HCT116 (cell line): Measurements from ENCODE around the gene GPRC5A. TPM values are rescaled to one million over a fixed set of nuclear protein-coding genes. Genes with fewer than 3 reads are reported as not detected.
A peak's percentile ranks its signal among the peaks of the same experiment; 100 is the strongest.

Experiments
- ATAC-seq: fragments of 200-7000 bp; cut with Tn5 transposase; 2 replicates; pipeline ENCODE4 v1.9.1; 2020; ENCODE audit warnings: mild to moderate bottlenecking, moderate library complexity
- Bru-seq: library from RNA; stranded (reverse); fragments of 400-500 nt; gene quantifications from one replicate; lab custom pipeline; 2021; lab: Mats Ljungman, UMichigan
- BruChase-seq, 2 experiments: library from RNA; stranded (reverse); fragments of 400-500 nt; gene quantifications; one replicate each; lab custom pipeline; 2021; lab: Mats Ljungman, UMichigan
- BruUV-seq: library from RNA; stranded (reverse); fragments of 400-500 nt; replicated peaks from 2 replicates; lab custom pipeline; 2021; lab: Mats Ljungman, UMichigan
- CTCF ChIA-PET: fragments of 300-600 bp; sonication (Branson Sonifier 250); formaldehyde crosslinking; loops from one replicate; lab custom pipeline; 2021; ENCODE audit warnings: antibody characterized with exemption; lab: Charles Lee
- POLR2A ChIA-PET: fragments of 300-600, 350-600 bp; sonication (Branson Sonifier 250); formaldehyde crosslinking; loops from one replicate; lab custom pipeline; 2021; ENCODE audit warnings: antibody characterized with exemption; lab: Charles Lee
- RAD21 ChIA-PET, 2 experiments: fragments of 300-600 bp; sonication (Branson Sonifier 250); formaldehyde crosslinking; loops; one replicate each; lab custom pipeline; 2023; ENCODE audit warnings: low total read pairs in 2 of 2; ENCODE audit not compliant: uncharacterized antibody in 2 of 2, unreplicated experiment in 2 of 2, low non-redundant PET in 1 of 2; lab: Charles Lee
- DNase-seq: peaks from one replicate; pipeline ENCODE4 v3.0.0-alpha.2; 2010; ENCODE audit warnings: low read depth, low spot score
- H2AFZ ChIP-seq: fragments of 200-600 bp; shearing (Covaris generic), sonication (generic); 2 replicates; pipeline ENCODE4 v1.6.1; 2017; ENCODE audit warnings: low read depth, mixed run types, mixed read lengths, antibody characterized with exemption, low read length; ENCODE audit not compliant: poor library complexity, severe bottlenecking
- H3K27ac ChIP-seq: 2 replicates; pipeline ENCODE4 v1.5.1; 2012; ENCODE audit warnings: low read depth, low read length
- H3K27me3 ChIP-seq: fragments of 200-600 bp; sonication (generic); 2 replicates; pipeline ENCODE4 v1.6.1; 2016; ENCODE audit warnings: mixed run types, low read length, mixed read lengths; ENCODE audit not compliant: insufficient read depth
- H3K36me3 ChIP-seq, 2 experiments: fragments of 200-500 bp in 1 of 2; fragments of 200-600 bp in 1 of 2; sonication (Bioruptor generic) in 1 of 2; sonication (generic) in 1 of 2; 2 replicates each; pipeline versions ENCODE4 v1.5.1 to v1.6.1; 2014 to 2016; ENCODE audit warnings: low read length in 2 of 2, inconsistent platforms in 1 of 2, mixed read lengths in 1 of 2, mixed run types in 1 of 2; ENCODE audit not compliant: insufficient read depth in 2 of 2, control insufficient read depth in 1 of 2
- H3K4me1 ChIP-seq, 2 experiments: fragments of 200-600 bp in 1 of 2; sonication (generic) in 1 of 2; 2 replicates each; pipeline versions ENCODE4 v1.5.1 to v1.6.1; 2012 to 2017; ENCODE audit warnings: low read length in 2 of 2, inconsistent platforms in 1 of 2, mild to moderate bottlenecking in 1 of 2, mixed read lengths in 1 of 2, mixed run types in 1 of 2, moderate library complexity in 1 of 2; ENCODE audit not compliant: insufficient read depth in 2 of 2, control insufficient read depth in 1 of 2
- H3K4me2 ChIP-seq: fragments of 200-600 bp; sonication (generic); 2 replicates; pipeline ENCODE4 v1.6.1; 2017; ENCODE audit warnings: mixed run types, low read length, mixed read lengths
- H3K4me3 ChIP-seq, 2 experiments: fragments of 200-600 bp in 1 of 2; sonication (generic) in 1 of 2; replicated peaks in 1 of 2; 2 replicates each; pipeline ENCODE4 v1.5.1; 2011 to 2016; ENCODE audit warnings: low read length in 2 of 2, control low read depth in 1 of 2, low read depth in 1 of 2, mild to moderate bottlenecking in 1 of 2, mixed read lengths in 1 of 2, mixed run types in 1 of 2
- H3K79me2 ChIP-seq: fragments of 200-600 bp; sonication (generic); 2 replicates; pipeline ENCODE4 v1.6.1; 2017; ENCODE audit warnings: mild to moderate bottlenecking, mixed run types, low read length, moderate library complexity, mixed read lengths; ENCODE audit not compliant: insufficient read depth
- H3K9ac ChIP-seq: fragments of 200-600 bp; sonication (generic); 2 replicates; pipeline ENCODE4 v1.6.1; 2016; ENCODE audit warnings: low read length, mixed read lengths
- H3K9me2 ChIP-seq: fragments of 200-600 bp; sonication (generic), shearing (Covaris generic); 2 replicates; pipeline ENCODE4 v1.6.1; 2017; ENCODE audit warnings: mixed run types, mild to moderate bottlenecking, moderate library complexity; ENCODE audit not compliant: insufficient read depth
- H3K9me3 ChIP-seq, 2 experiments: fragments of 200-500 bp in 1 of 2; fragments of 200-600 bp in 1 of 2; sonication (Bioruptor generic) in 1 of 2; sonication (generic) in 1 of 2; 2 replicates each; pipeline ENCODE4 v1.6.1; 2014 to 2017; ENCODE audit warnings: low read length in 2 of 2, mixed read lengths in 2 of 2, inconsistent platforms in 1 of 2, low read depth in 1 of 2, mild to moderate bottlenecking in 1 of 2, mixed run types in 1 of 2, moderate library complexity in 1 of 2; ENCODE audit not compliant: control insufficient read depth in 1 of 2, insufficient read depth in 1 of 2
- H4K20me1 ChIP-seq: fragments of 200-600 bp; sonication (generic), shearing (Covaris generic); 2 replicates; pipeline ENCODE4 v1.6.1; 2017; ENCODE audit warnings: mixed run types, mild to moderate bottlenecking, moderate library complexity; ENCODE audit not compliant: insufficient read depth
- CBX3 ChIP-seq: IDR thresholded peaks from 2 replicates; pipeline ENCODE4 v1.6.1; 2012; ENCODE audit warnings: low read depth
- CEBPB ChIP-seq: IDR thresholded peaks from 2 replicates; pipeline ENCODE4 v1.6.1; 2012; ENCODE audit warnings: low read depth
- CTCF ChIP-seq, 3 experiments: fragments of 200-600 bp in 1 of 3; sonication (generic) in 1 of 3; IDR thresholded peaks in 2 of 3; conservative IDR thresholded peaks in 1 of 3; 2 replicates each; pipeline ENCODE4 v1.5.1; 2012 to 2017; ENCODE audit warnings: low read depth in 2 of 3, low read length in 2 of 3, antibody characterized with exemption in 1 of 3, borderline replicate concordance in 1 of 3, control low read depth in 1 of 3, mild to moderate bottlenecking in 1 of 3, mixed read lengths in 1 of 3, mixed run types in 1 of 3, moderate library complexity in 1 of 3; ENCODE audit not compliant: insufficient read depth in 1 of 3
- EGR1 ChIP-seq: IDR thresholded peaks from 2 replicates; pipeline ENCODE4 v1.6.1; 2012; ENCODE audit warnings: low read depth
- ELF1 ChIP-seq: IDR thresholded peaks from 2 replicates; pipeline ENCODE4 v1.6.1; 2012; ENCODE audit warnings: low read depth, borderline replicate concordance
- EZH2 ChIP-seq: fragments of 200-600 bp; sonication (generic); IDR thresholded peaks from 2 replicates; pipeline ENCODE4 v1.6.1; 2017; ENCODE audit warnings: antibody characterized with exemption, mixed run types
- EZH2phosphoT487 ChIP-seq: fragments of 200-600 bp; IDR thresholded peaks from 2 replicates; pipeline ENCODE4 v1.6.1; 2018; ENCODE audit warnings: antibody characterized with exemption, borderline replicate concordance
- FOSL1 ChIP-seq: IDR thresholded peaks from 2 replicates; pipeline ENCODE4 v1.6.1; 2012; ENCODE audit warnings: low read depth
- JUND ChIP-seq: IDR thresholded peaks from 2 replicates; pipeline ENCODE4 v1.6.1; 2012
- MAX ChIP-seq: IDR thresholded peaks from 2 replicates; pipeline ENCODE4 v1.6.1; 2012
- POLR2A ChIP-seq: IDR thresholded peaks from 2 replicates; pipeline ENCODE4 v1.7.0; 2011; ENCODE audit warnings: borderline replicate concordance; ENCODE audit not compliant: insufficient read depth, insufficient read length; ENCODE audit errors: extremely low read depth
- RAD21 ChIP-seq: IDR thresholded peaks from 2 replicates; pipeline ENCODE4 v1.6.1; 2012; ENCODE audit warnings: low read depth, mild to moderate bottlenecking
- REST ChIP-seq: IDR thresholded peaks from 2 replicates; pipeline ENCODE4 v1.6.1; 2012; ENCODE audit warnings: low read depth
- SIN3A ChIP-seq: IDR thresholded peaks from 2 replicates; pipeline ENCODE4 v1.6.1; 2012; ENCODE audit warnings: low read depth
- SP1 ChIP-seq: IDR thresholded peaks from 2 replicates; pipeline ENCODE4 v1.6.1; 2012; ENCODE audit warnings: low read depth
- TCF7L2 ChIP-seq: IDR thresholded peaks from 2 replicates; pipeline ENCODE4 v1.7.0; 2011; ENCODE audit warnings: borderline replicate concordance, inconsistent platforms; ENCODE audit not compliant: insufficient read depth, insufficient read length; ENCODE audit errors: extremely low read depth
- ZFX ChIP-seq: fragments of 450-650 bp; IDR thresholded peaks from 2 replicates; pipeline ENCODE4 v1.6.1; 2017
- ZNF274 ChIP-seq: fragments of 200-500 bp; sonication (Bioruptor generic); IDR thresholded peaks from 2 replicates; pipeline ENCODE4 v1.6.1; 2014; ENCODE audit warnings: mild to moderate bottlenecking, low read depth, low read length, inconsistent platforms
- intact Hi-C: fragments of 100-400 bp; cut with micrococcal nuclease; formaldehyde crosslinking; loops from 2 replicates; pipeline ENCODE4 v1.10.0; 2022
- long read RNA-seq: library from polyadenylated mRNA; unstranded; transcript quantifications from one replicate; pipeline ENCODE4 v2.0.0, GENCODE V29; 2021; ENCODE audit not compliant: unreplicated experiment
- polyA plus RNA-seq: library from polyadenylated mRNA; unstranded; fragments of >200 nt; gene quantifications from 2 replicates; pipeline ENCODE4 v1.2.1, GENCODE V29; 2012; ENCODE audit warnings: missing spikeins
- total RNA-seq: library from RNA; stranded (reverse); gene quantifications from one replicate; pipeline ENCODE4 v1.2.1, GENCODE V29; 2021; ENCODE audit not compliant: unreplicated experiment

Gene GPRC5A
- 305 TPM for total RNA-seq
- 200 and 379 TPM in 2 replicates for polyA plus RNA-seq
- percentile 99 among the genes with signal in this experiment for Bru-seq, nascent RNA
- BruChase-seq, experiment 1, labeled RNA remaining after a 6-hour chase: percentile 95 among the genes with signal in this experiment
- BruChase-seq, experiment 2, labeled RNA remaining after a 2-hour chase: percentile 99 among the genes with signal in this experiment
- long read RNA-seq, full-length matches to known transcripts: 189 of 263 reads
- long read RNA-seq, partial matches to known transcripts: 34 of 263 reads
- long read RNA-seq, other reads (novel, unspliced or antisense): 40 of 263 reads

GRCh38 chr12:12891080-12891880 lies at the start of gene GPRC5A:
Gene GPRC5A (plus strand): TSS chr12:12891562. CDS start chr12:12908250, 16,688 bp downstream.
- H3K9ac ChIP-seq: peak within 1 kb of the TSS; percentile 89
- BruUV-seq: no TSS peak
- no peak for TF ChIP-seq REST
- no peak for TF ChIP-seq CEBPB
- no peak for TF ChIP-seq MAX
- no peak for TF ChIP-seq ELF1
- TF ChIP-seq ZFX: no peak; the same call in 1 of the 2 replicates
- no peak for TF ChIP-seq ZNF274
- TF ChIP-seq CTCF (IDR thresholded peaks at IDR 0.05 in 2 of 3, conservative IDR thresholded peaks at IDR 0.05 in 1 of 3; ENCODE audit: borderline replicate concordance in 1 of 3, insufficient read depth in 1 of 3, low read depth in 2 of 3, low read length in 2 of 3): peak in 2 of 3 experiments; percentile 9 to 12; a peak in 1 of 6 replicates
- no peak for TF ChIP-seq EZH2
- no peak for TF ChIP-seq JUND
- TF ChIP-seq EGR1: no peak
- TF ChIP-seq EZH2phosphoT487: no peak
- no peak for TF ChIP-seq FOSL1
- peak; percentile 24 for TF ChIP-seq POLR2A
- TF ChIP-seq TCF7L2: peak; percentile 44
- no peak for TF ChIP-seq SP1
- TF ChIP-seq CBX3: no peak
- TF ChIP-seq RAD21: no peak
- no peak for TF ChIP-seq SIN3A

More at GRCh38 chr12:12891080-12891880, at the start of gene GPRC5A:
- H3K27me3 ChIP-seq: no peaks in the 10 kb centered on the region
- H3K27ac ChIP-seq: peak within 1 kb of the TSS; percentile 93
- ChIA-PET CTCF (interaction anchor here (0.8 to 3.7 kb wide), 5 partner anchors 19 to 102 kb away, joined by 3 to 29 read pairs (median 3); no protein-coding TSS in a partner anchor), POLR2A (interaction anchor here (0.5 to 3.9 kb wide), 25 partner anchors 9 to 1261 kb away, joined by 3 to 66 read pairs (median 5); no protein-coding TSS in a partner anchor), RAD21 (interaction anchor here (0.6 to 2.0 kb wide), 4 partner anchors 19 to 79 kb away, joined by 3 to 12 read pairs (median 7); partner anchors contain the start of gene DDX47 (in 1 of the 2))
- peaks cover 52% of the 10 kb centered on the region for H3K79me2 ChIP-seq
- H3K9me3 ChIP-seq: no peaks in the 10 kb centered on the region
- H2AFZ ChIP-seq: no peak within 1 kb of the TSS
- no peaks in the 10 kb centered on the region for H3K9me2 ChIP-seq
- H3K4me3 ChIP-seq: peak within 1 kb of the TSS; percentile 59 to 91
- peaks cover 0 to 19% of the 10 kb centered on the region in 2 experiments; a peak in 1 of 4 replicates for H3K36me3 ChIP-seq
- 0 out of 2 replicates have a peak, but pooled peaks cover 5% of the 10 kb centered on the region for H4K20me1 ChIP-seq
- DNase-seq: peak; percentile 96
- H3K4me1 ChIP-seq: peaks cover 56 to 90% of the 10 kb centered on the region in 2 experiments
- peak; percentile 80 for ATAC-seq
- intact Hi-C loops: loop anchor here (1.0 to 10.0 kb wide), 6 partner anchors 19 to 166 kb away; partner anchors contain the start of genes APOLD1 and DDX47
- peak within 1 kb of the TSS; percentile 97 for H3K4me2 ChIP-seq
